Natural killer cell (primary cell): Measurements from ENCODE around the gene CTLA4. TPM values are rescaled to one million over a fixed set of nuclear protein-coding genes. Genes with fewer than 3 reads are reported as not detected.

Experiments
- ATAC-seq, 3 donors: fragments of 150-1000 bp in 2 of 3; fragments of 200-7000 bp in 1 of 3; cut with Tn5 transposase; 1 replicate in 1 of 3; 2 replicates in 2 of 3; pipeline ENCODE4 v1.10.0; 2021; ENCODE audit warnings: mild to moderate bottlenecking in 2 of 3, moderate library complexity in 2 of 3
- DNase-seq, 2 donors: peaks; one replicate each; pipeline versions ENCODE4 v3.0.0 to v3.0.0-alpha.2; 2013 to 2021; ENCODE audit warnings: mixed read lengths in 1 of 2
- H3K27ac ChIP-seq: one replicate; pipeline ENCODE4 v1.5.1; 2013; ENCODE audit warnings: mild to moderate bottlenecking, low read length
- H3K27me3 ChIP-seq: one replicate; pipeline ENCODE4 v1.6.1; 2013; ENCODE audit warnings: low read length; ENCODE audit not compliant: control insufficient read depth, insufficient read depth
- H3K36me3 ChIP-seq: one replicate; pipeline ENCODE4 v1.6.1; 2013; ENCODE audit warnings: low read length; ENCODE audit not compliant: control insufficient read depth, insufficient read depth
- H3K4me1 ChIP-seq: one replicate; pipeline ENCODE4 v1.6.1; 2013; ENCODE audit warnings: low read length; ENCODE audit not compliant: control insufficient read depth, insufficient read depth
- H3K4me3 ChIP-seq: one replicate; pipeline ENCODE4 v1.5.1; 2013; ENCODE audit warnings: low read length
- H3K9me3 ChIP-seq: one replicate; pipeline ENCODE4 v1.6.1; 2013; ENCODE audit warnings: low read length; ENCODE audit not compliant: control insufficient read depth, insufficient read depth
- H3K27ac Mint-ChIP-seq, 2 donors: one replicate each; pipeline ENCODE4 v1.8.0; 2022; ENCODE audit warnings: mild to moderate bottlenecking in 2 of 2, mixed read lengths in 2 of 2, moderate library complexity in 1 of 2
- H3K27me3 Mint-ChIP-seq, 2 donors: one replicate each; pipeline ENCODE4 v1.8.0; 2022; ENCODE audit warnings: low read depth in 2 of 2, mixed read lengths in 2 of 2
- H3K36me3 Mint-ChIP-seq: one replicate; pipeline ENCODE4 v1.8.0; 2022; ENCODE audit warnings: mixed read lengths
- H3K4me1 Mint-ChIP-seq, 2 donors: one replicate each; pipeline ENCODE4 v1.8.0; 2022; ENCODE audit warnings: mixed read lengths in 2 of 2
- H3K4me3 Mint-ChIP-seq: one replicate; pipeline ENCODE4 v1.8.0; 2022; ENCODE audit warnings: mild to moderate bottlenecking, moderate library complexity, mixed read lengths
- H3K9me3 Mint-ChIP-seq, 2 donors: one replicate each; pipeline ENCODE4 v1.8.0; 2022; ENCODE audit warnings: mixed read lengths in 2 of 2
- WGBS: methylation state at CpG from one replicate; pipeline ENCODE4 v1.1.7; 2013; ENCODE audit warnings: missing lambda C conversion rate; ENCODE audit not compliant: insufficient coverage; 5-methylcytosine and 5-hydroxymethylcytosine counted together
- intact Hi-C: fragments of 100-400 bp; cut with micrococcal nuclease; formaldehyde crosslinking; loops from one replicate; pipeline ENCODE4 v1.14.2; 2022
- total RNA-seq, 4 donors: library from RNA; stranded (reverse); fragments of 120-200 nt in 1 of 4; gene quantifications; one replicate each; pipeline versions ENCODE4 v1.2.3 to v1.2.4, GENCODE V29; 2013 to 2022
- TF ChIP-seq, protein P1 (sequence below): fragments of 200-600 bp; IDR thresholded peaks from one replicate; pipeline ENCODE4 v1.8.0; 2022; ENCODE audit warnings: antibody characterized with exemption

The CTLA4 gene
- total RNA-seq, 3 donors from 2014 or later (not counting 1 experiment from before 2014, with no cell fraction given): 0.31 to 2.3 (median 0.78) TPM

DNA sequence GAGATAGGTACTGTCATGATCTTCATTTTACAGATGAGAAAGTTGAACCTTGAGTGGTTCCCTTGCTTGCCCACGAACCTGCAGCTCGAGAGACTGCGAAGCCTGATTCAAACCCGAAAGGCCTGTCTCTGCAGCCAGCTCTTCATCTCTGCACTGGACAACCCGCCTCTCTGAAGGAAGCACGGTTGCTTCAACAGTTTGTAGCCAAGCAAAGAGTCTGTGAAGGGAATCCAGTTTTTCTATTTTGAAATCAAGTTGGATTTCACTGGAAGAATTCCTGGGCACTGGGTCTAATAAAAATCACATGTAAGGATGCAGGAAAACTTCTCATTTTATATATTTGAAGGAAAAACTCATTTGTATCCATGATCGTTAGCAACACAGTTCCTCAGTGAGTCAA is 47.7 kb downstream of the CTLA4 start:
- Histone ChIP-seq H3K9me3 (no peaks in the 10 kb centered on the region), H3K27ac (no peak overlapping the region), H3K4me1 (peaks cover 3% of the 10 kb centered on the region), H3K36me3 (no peaks in the 10 kb centered on the region), H3K4me3 (no peak overlapping the region), H3K27me3 (no peaks in the 10 kb centered on the region)
- Mint-ChIP-seq H3K4me3 (no peak overlapping the region), H3K27ac (peak overlapping the region in 1 of 2 donors; percentile 25), H3K4me1 (peaks cover 13 to 15% of the 10 kb centered on the region in 2 donors), H3K9me3 (no peaks in the 10 kb centered on the region), H3K36me3 (no peaks in the 10 kb centered on the region), H3K27me3 (peaks cover 6 to 8% of the 10 kb centered on the region in 2 donors)
- 77% methylated on average over 7 of the region's 7 CpGs for WGBS
- intact Hi-C loops: no loop called here
- DNase-seq (no peak), ATAC-seq (no peak)
- TF ChIP-seq, protein P1, sequence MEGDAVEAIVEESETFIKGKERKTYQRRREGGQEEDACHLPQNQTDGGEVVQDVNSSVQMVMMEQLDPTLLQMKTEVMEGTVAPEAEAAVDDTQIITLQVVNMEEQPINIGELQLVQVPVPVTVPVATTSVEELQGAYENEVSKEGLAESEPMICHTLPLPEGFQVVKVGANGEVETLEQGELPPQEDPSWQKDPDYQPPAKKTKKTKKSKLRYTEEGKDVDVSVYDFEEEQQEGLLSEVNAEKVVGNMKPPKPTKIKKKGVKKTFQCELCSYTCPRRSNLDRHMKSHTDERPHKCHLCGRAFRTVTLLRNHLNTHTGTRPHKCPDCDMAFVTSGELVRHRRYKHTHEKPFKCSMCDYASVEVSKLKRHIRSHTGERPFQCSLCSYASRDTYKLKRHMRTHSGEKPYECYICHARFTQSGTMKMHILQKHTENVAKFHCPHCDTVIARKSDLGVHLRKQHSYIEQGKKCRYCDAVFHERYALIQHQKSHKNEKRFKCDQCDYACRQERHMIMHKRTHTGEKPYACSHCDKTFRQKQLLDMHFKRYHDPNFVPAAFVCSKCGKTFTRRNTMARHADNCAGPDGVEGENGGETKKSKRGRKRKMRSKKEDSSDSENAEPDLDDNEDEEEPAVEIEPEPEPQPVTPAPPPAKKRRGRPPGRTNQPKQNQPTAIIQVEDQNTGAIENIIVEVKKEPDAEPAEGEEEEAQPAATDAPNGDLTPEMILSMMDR: no peak

DNA sequence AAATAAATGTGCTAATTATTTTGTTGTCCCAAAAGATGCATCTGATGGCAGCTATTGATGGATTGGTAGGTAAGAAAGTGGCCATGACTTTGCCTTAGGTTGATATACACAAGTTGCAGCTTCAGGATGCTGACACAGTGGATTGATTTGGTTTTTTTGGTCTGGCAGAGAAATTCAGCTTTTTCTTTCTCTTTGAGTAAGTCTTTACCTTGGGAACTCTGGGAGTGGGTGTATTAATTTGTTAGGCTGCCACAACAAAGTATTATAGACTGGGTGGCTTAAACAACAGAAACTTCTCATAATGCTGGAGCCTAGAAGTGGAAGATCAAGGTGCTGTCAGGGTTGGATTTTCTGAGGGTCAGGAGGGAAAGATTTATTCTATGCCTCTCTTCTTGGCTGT is 49.2 kb downstream of the CTLA4 start:
- H3K36me3 Mint-ChIP-seq: no peaks in the 10 kb centered on the region
- Histone ChIP-seq H3K27me3 (no peaks in the 10 kb centered on the region), H3K4me3 (no peak overlapping the region), H3K36me3 (no peaks in the 10 kb centered on the region), H3K4me1 (peaks cover 3% of the 10 kb centered on the region), H3K9me3 (no peaks in the 10 kb centered on the region), H3K27ac (no peak overlapping the region)
- ATAC-seq: no peak
- H3K9me3 Mint-ChIP-seq: no peaks in the 10 kb centered on the region
- intact Hi-C loops: no loop called here
- no peak overlapping the region for H3K27ac Mint-ChIP-seq
- no peak for DNase-seq
- H3K27me3 Mint-ChIP-seq: peaks cover 6 to 8% of the 10 kb centered on the region in 2 donors
- no peak overlapping the region for H3K4me3 Mint-ChIP-seq
- peaks cover 13 to 15% of the 10 kb centered on the region in 2 donors for H3K4me1 Mint-ChIP-seq
- TF ChIP-seq, protein P1: no peak

DNA sequence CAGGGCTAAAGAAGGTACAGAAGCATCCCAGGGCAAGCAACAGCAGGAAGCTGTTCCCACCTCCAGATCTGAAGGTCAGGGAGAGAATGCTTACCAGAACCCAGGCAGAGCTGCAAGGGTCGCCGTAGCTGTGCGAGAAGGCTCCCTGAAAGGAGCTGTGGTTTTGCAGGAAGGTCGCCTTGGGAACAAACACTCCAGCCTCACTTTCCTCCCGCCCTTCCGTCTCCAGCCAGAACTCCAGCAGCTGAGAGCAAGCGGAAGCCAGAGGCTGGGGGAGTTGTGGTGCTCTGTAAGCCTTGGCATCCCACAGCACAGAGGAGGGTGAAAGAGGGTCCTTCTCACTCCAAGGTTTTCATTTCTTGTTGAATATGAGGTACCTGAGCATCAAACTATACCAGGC is 50.7 kb downstream of the CTLA4 start:
- no peak overlapping the region for H3K4me3 ChIP-seq
- Mint-ChIP-seq H3K27me3 (peaks cover 9 to 16% of the 10 kb centered on the region in 2 donors), H3K9me3 (no peaks in the 10 kb centered on the region), H3K4me1 (peaks cover 13 to 15% of the 10 kb centered on the region in 2 donors), H3K4me3 (no peak overlapping the region), H3K27ac (no peak overlapping the region), H3K36me3 (no peaks in the 10 kb centered on the region)
- TF ChIP-seq, protein P1: no peak
- intact Hi-C loops: no loop called here
- DNase-seq: no peak
- no peaks in the 10 kb centered on the region for H3K36me3 ChIP-seq
- peaks cover 3% of the 10 kb centered on the region for H3K4me1 ChIP-seq
- no peaks in the 10 kb centered on the region for H3K9me3 ChIP-seq
- H3K27me3 ChIP-seq: no peaks in the 10 kb centered on the region
- 96% methylated on average over 6 of the region's 7 CpGs for WGBS
- H3K27ac ChIP-seq: no peak overlapping the region
- ATAC-seq: no peak

DNA sequence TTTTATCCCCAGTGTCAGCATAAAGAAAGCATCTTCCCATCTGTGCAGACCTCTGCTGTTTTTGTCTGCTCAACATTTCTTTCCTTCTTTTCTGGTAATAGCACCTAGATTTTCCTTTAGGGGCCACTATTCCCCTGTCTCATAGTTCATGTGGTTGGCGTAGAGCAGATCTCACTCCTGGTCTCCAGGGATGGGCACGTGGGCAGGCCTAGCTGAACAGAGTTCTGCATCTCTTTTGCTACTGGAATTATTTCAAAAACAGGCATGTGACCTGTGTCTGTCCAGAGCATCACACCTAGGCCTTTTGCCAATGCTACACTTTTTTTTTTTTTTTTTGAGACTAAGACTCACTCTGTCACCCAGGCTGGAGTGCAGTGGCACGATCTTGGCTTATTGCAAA is 51.3 kb downstream of the CTLA4 start:
- Histone ChIP-seq H3K27ac (no peak overlapping the region), H3K4me3 (no peak overlapping the region), H3K36me3 (no peaks in the 10 kb centered on the region), H3K27me3 (no peaks in the 10 kb centered on the region), H3K9me3 (no peaks in the 10 kb centered on the region), H3K4me1 (peaks cover 3% of the 10 kb centered on the region)
- ATAC-seq (no peak), DNase-seq (no peak)
- intact Hi-C loops: no loop called here
- WGBS: 94% methylated on average over 3 of the region's 3 CpGs
- Mint-ChIP-seq H3K27me3 (peaks cover 8 to 15% of the 10 kb centered on the region in 2 donors), H3K27ac (no peak overlapping the region), H3K4me1 (peaks cover 13 to 14% of the 10 kb centered on the region in 2 donors), H3K4me3 (no peak overlapping the region), H3K9me3 (no peaks in the 10 kb centered on the region), H3K36me3 (no peaks in the 10 kb centered on the region)
- TF ChIP-seq, protein P1: no peak
